Kidney (tissue), 14 donors: ENCODE results near the gene QKI. TPM values are rescaled to one million over a fixed set of nuclear protein-coding genes. Genes with fewer than 3 reads are reported as not detected.
A peak's percentile ranks its signal among the peaks of the same experiment; 100 is the strongest.

ENCODE experiments used
- DNase-seq, 5 donors: peaks; one replicate each; pipeline ENCODE4 v3.0.0-alpha.2; 2013 to 2020
- FAIRE-seq: peaks from 2 replicates; lab custom pipeline; 2012; peaks lifted over from hg19 to GRCh38; lab: Jason Lieb, UNC
- H3K27ac ChIP-seq, 2 donors: one replicate each; pipeline ENCODE4 v1.7.0; 2013; ENCODE audit warnings: low read depth in 2 of 2, low read length in 2 of 2, inconsistent platforms in 1 of 2
- H3K27me3 ChIP-seq: one replicate; pipeline ENCODE4 v1.7.1; 2013; ENCODE audit warnings: low read length, inconsistent platforms; ENCODE audit not compliant: control insufficient read depth, insufficient read depth
- H3K36me3 ChIP-seq, 3 donors: one replicate each; pipeline versions ENCODE4 v1.7.0 to v1.7.1; 2013; ENCODE audit warnings: low read length in 3 of 3, control low read depth in 1 of 3, inconsistent platforms in 1 of 3; ENCODE audit not compliant: insufficient read depth in 3 of 3, control insufficient read depth in 2 of 3
- H3K4me1 ChIP-seq, 3 donors: one replicate each; pipeline versions ENCODE4 v1.7.0 to v1.7.1; 2013; ENCODE audit warnings: low read length in 3 of 3, inconsistent platforms in 1 of 3, low read depth in 1 of 3; ENCODE audit not compliant: control insufficient read depth in 2 of 3, insufficient read depth in 2 of 3
- H3K4me3 ChIP-seq, 3 donors: one replicate each; pipeline versions ENCODE4 v1.7.0 to v1.8.1; 2013; ENCODE audit warnings: low read length in 3 of 3, control low read depth in 1 of 3, inconsistent platforms in 1 of 3
- H3K9ac ChIP-seq, 3 donors: one replicate each; pipeline versions ENCODE4 v1.7.0 to v1.7.1; 2013; ENCODE audit warnings: low read length in 3 of 3, control low read depth in 1 of 3, inconsistent platforms in 1 of 3
- H3K9me3 ChIP-seq, 3 donors: one replicate each; pipeline versions ENCODE4 v1.7.0 to v1.7.1; 2013; ENCODE audit warnings: low read length in 3 of 3, control low read depth in 1 of 3, inconsistent platforms in 1 of 3; ENCODE audit not compliant: control insufficient read depth in 2 of 3, insufficient read depth in 1 of 3
- CTCF ChIP-seq: IDR thresholded peaks from 3 replicates; pipeline ENCODE4 v1.5.1; 2012; ENCODE audit warnings: mild to moderate bottlenecking, moderate library complexity, borderline replicate concordance; ENCODE audit not compliant: insufficient read depth; ENCODE audit errors: extremely low read depth
- intact Hi-C: fragments of 100-400 bp; cut with DNase I; formaldehyde crosslinking; loops from one replicate; pipeline ENCODE4 v1.11.1; 2022
- polyA plus RNA-seq: library from polyadenylated mRNA; stranded (reverse); fragments of 350-450 nt; fragmentation: Illumina TruSeq; extraction: RNeasy Lipid Tissue Mini Kit (QIAGEN cat#74804); gene quantifications from one replicate; pipeline ENCODE4 v1.2.3, GENCODE V29; 2014; ENCODE audit warnings: low read depth, low replicate concordance; ENCODE audit not compliant: insufficient read depth
- total RNA-seq: library from RNA; stranded (reverse); fragmentation: NEBNext Ultra II Directional; extraction: Animal tissue kit (Norgen Biotek cat#: 25700); gene quantifications from one replicate; pipeline ENCODE4 v1.2.1, GENCODE V29; 2021
- donor health status: control.
- donor health status: control.
- donor health status: control.
- donor health status: control.
- donor health status: control.
- donor health status: DM: yes; HTN: yes; CAD: no.
- donor health status: Normal renal cell carcinoma (clear cell type).

The QKI gene
- total and polyA plus RNA-seq, 2 donors from 2014 or later = 17.6 to 121 TPM

- Histone ChIP-seq H3K4me1 (peaks cover 0 to 22% (median 9%) of the 10 kb centered on the region in 3 donors), H3K4me3 (no peak overlapping the region), H3K36me3 (no peaks in the 10 kb centered on the region), H3K9me3 (no peaks in the 10 kb centered on the region), H3K27me3 (no peaks in the 10 kb centered on the region), H3K27ac (no peak overlapping the region), H3K9ac (no peak overlapping the region)
- FAIRE-seq (no peak), DNase-seq (no peak)
- intact Hi-C loops = no loop called here
- TF ChIP-seq CTCF = no peak
These were observed 27.8 kb downstream of the QKI start for GRCh38 chr6:163442336-163442735.

GRCh38 chr6:163444077-163444476 is 29.6 kb downstream of the QKI start:
- DNase-seq (no peak), FAIRE-seq (no peak)
- intact Hi-C loops = no loop called here
- Histone ChIP-seq H3K36me3 (no peaks in the 10 kb centered on the region), H3K27me3 (no peaks in the 10 kb centered on the region), H3K9me3 (no peaks in the 10 kb centered on the region), H3K4me1 (peaks cover 0 to 12% (median 5%) of the 10 kb centered on the region in 3 donors), H3K4me3 (no peak overlapping the region), H3K27ac (no peak overlapping the region), H3K9ac (no peak overlapping the region)
- no peak for TF ChIP-seq CTCF

GRCh38 chr6:163446549-163446948 is 32.0 kb downstream of the QKI start:
- Histone ChIP-seq H3K27ac (no peak overlapping the region), H3K4me3 (no peak overlapping the region), H3K27me3 (no peaks in the 10 kb centered on the region), H3K9ac (no peak overlapping the region), H3K4me1 (peaks cover 0 to 6% (median 4%) of the 10 kb centered on the region in 3 donors), H3K36me3 (no peaks in the 10 kb centered on the region), H3K9me3 (no peaks in the 10 kb centered on the region)
- FAIRE-seq = no peak
- no peak for TF ChIP-seq CTCF
- DNase-seq = no peak
- intact Hi-C loops = no loop called here

- no peak overlapping the region for H3K27ac ChIP-seq
- H3K9me3 ChIP-seq = no peaks in the 10 kb centered on the region
- peaks cover 0 to 6% (median 2%) of the 10 kb centered on the region in 3 donors for H3K4me1 ChIP-seq
- H3K9ac ChIP-seq = no peak overlapping the region
- peak; percentile 49 for FAIRE-seq
- H3K4me3 ChIP-seq = no peak overlapping the region
- H3K27me3 ChIP-seq = no peaks in the 10 kb centered on the region
- DNase-seq = no peak
- intact Hi-C loops = no loop called here
- no peaks in the 10 kb centered on the region for H3K36me3 ChIP-seq
- TF ChIP-seq CTCF = no peak
These were observed 34.6 kb downstream of the QKI start for GRCh38 chr6:163449076-163449475.
